Lower lobe of right lung (tissue), 2 donors: ENCODE data around the gene WDR6. TPM values are rescaled to one million over a fixed set of nuclear protein-coding genes. Genes with fewer than 3 reads are reported as not detected.

ENCODE experiments used
- ATAC-seq, 2 donors: fragments of 200-7000 bp; cut with Tn5 transposase; one replicate each; pipeline ENCODE4 v1.9.1; 2020 to 2022; ENCODE audit warnings: mild to moderate bottlenecking in 2 of 2, moderate library complexity in 2 of 2
- DNase-seq: peaks from one replicate; pipeline ENCODE4 v3.0.0-alpha.2; 2020
- H3K27ac ChIP-seq: fragments of 200-600 bp; one replicate; pipeline ENCODE4 v1.8.0; 2022
- H3K27me3 ChIP-seq: fragments of 200-600 bp; one replicate; pipeline ENCODE4 v1.8.0; 2022; ENCODE audit warnings: low read depth
- H3K36me3 ChIP-seq: fragments of 200-600 bp; one replicate; pipeline ENCODE4 v1.8.0; 2022; ENCODE audit warnings: mild to moderate bottlenecking
- H3K4me1 ChIP-seq: fragments of 200-600 bp; one replicate; pipeline ENCODE4 v1.8.0; 2022
- H3K4me3 ChIP-seq: fragments of 200-600 bp; one replicate; pipeline ENCODE4 v1.8.0; 2022; ENCODE audit warnings: mild to moderate bottlenecking
- H3K9me3 ChIP-seq: fragments of 200-600 bp; one replicate; pipeline ENCODE4 v1.8.0; 2022
- intact Hi-C: fragments of 100-400 bp; cut with DNase I; formaldehyde crosslinking; loops from one replicate; pipeline ENCODE4 v1.11.0; 2022
- total RNA-seq: library from RNA; stranded (reverse); fragmentation: NEBNext Ultra II Directional; extraction: Animal tissue kit (Norgen Biotek cat#: 25700); gene quantifications from one replicate; pipeline ENCODE4 v1.2.1, GENCODE V29; 2021
- TF ChIP-seq, protein P1 (sequence below): fragments of 200-600 bp; IDR thresholded peaks from one replicate; pipeline ENCODE4 v1.8.0; 2022; ENCODE audit warnings: antibody characterized with exemption, mild to moderate bottlenecking
- donor health status: DM: no; HTN: yes; CAD: no; lungs with severe emphysema.

The WDR6 gene
- total RNA-seq, 1 donor from 2014 or later, result 157 TPM

- intact Hi-C loops, result no loop called here
- H3K4me1 ChIP-seq, result peaks cover 34% of the 10 kb centered on the region
These were observed 18.0 kb downstream of the WDR6 start for GRCh38 chr3:49025005-49025792.

GRCh38 chr3:49025793-49026520 lies 18.8 kb downstream of the WDR6 start:
- no peak for DNase-seq

More at GRCh38 chr3:49025005-49025792, 18.0 kb downstream of the WDR6 start:
- ATAC-seq (no peak), DNase-seq (no peak)
- Histone ChIP-seq H3K27ac (no peak overlapping the region), H3K4me3 (no peak overlapping the region), H3K9me3 (no peaks in the 10 kb centered on the region), H3K27me3 (no peaks in the 10 kb centered on the region), H3K36me3 (peaks cover 48% of the 10 kb centered on the region)
- TF ChIP-seq, protein P1, sequence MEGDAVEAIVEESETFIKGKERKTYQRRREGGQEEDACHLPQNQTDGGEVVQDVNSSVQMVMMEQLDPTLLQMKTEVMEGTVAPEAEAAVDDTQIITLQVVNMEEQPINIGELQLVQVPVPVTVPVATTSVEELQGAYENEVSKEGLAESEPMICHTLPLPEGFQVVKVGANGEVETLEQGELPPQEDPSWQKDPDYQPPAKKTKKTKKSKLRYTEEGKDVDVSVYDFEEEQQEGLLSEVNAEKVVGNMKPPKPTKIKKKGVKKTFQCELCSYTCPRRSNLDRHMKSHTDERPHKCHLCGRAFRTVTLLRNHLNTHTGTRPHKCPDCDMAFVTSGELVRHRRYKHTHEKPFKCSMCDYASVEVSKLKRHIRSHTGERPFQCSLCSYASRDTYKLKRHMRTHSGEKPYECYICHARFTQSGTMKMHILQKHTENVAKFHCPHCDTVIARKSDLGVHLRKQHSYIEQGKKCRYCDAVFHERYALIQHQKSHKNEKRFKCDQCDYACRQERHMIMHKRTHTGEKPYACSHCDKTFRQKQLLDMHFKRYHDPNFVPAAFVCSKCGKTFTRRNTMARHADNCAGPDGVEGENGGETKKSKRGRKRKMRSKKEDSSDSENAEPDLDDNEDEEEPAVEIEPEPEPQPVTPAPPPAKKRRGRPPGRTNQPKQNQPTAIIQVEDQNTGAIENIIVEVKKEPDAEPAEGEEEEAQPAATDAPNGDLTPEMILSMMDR, result no peak

GRCh38 chr3:49026536-49026935 lies 19.3 kb downstream of the WDR6 start:
- intact Hi-C loops, result no loop called here
- Histone ChIP-seq H3K27me3 (no peaks in the 10 kb centered on the region), H3K4me1 (peaks cover 30% of the 10 kb centered on the region), H3K27ac (no peak overlapping the region), H3K36me3 (peaks cover 62% of the 10 kb centered on the region), H3K4me3 (no peak overlapping the region), H3K9me3 (no peaks in the 10 kb centered on the region)
- DNase-seq (no peak), ATAC-seq (no peak)
- TF ChIP-seq, protein P1, result no peak

More at GRCh38 chr3:49025793-49026520, 18.8 kb downstream of the WDR6 start:
- intact Hi-C loops, result no loop called here
- no peak overlapping the region for H3K27ac ChIP-seq
- no peaks in the 10 kb centered on the region for H3K27me3 ChIP-seq
- peaks cover 30% of the 10 kb centered on the region for H3K4me1 ChIP-seq
- H3K4me3 ChIP-seq, result no peak overlapping the region
- no peaks in the 10 kb centered on the region for H3K9me3 ChIP-seq
- H3K36me3 ChIP-seq, result peaks cover 56% of the 10 kb centered on the region
- TF ChIP-seq, protein P1, result no peak
- ATAC-seq, result no peak

GRCh38 chr3:49027634-49028033 lies 20.4 kb downstream of the WDR6 start:
- ATAC-seq, result no peak
- Histone ChIP-seq H3K27ac (no peak overlapping the region), H3K4me3 (no peak overlapping the region), H3K36me3 (peaks cover 72% of the 10 kb centered on the region), H3K27me3 (no peaks in the 10 kb centered on the region), H3K9me3 (no peaks in the 10 kb centered on the region), H3K4me1 (peaks cover 27% of the 10 kb centered on the region)
- no peak for DNase-seq
- TF ChIP-seq, protein P1, result no peak
- intact Hi-C loops, result no loop called here

DNA sequence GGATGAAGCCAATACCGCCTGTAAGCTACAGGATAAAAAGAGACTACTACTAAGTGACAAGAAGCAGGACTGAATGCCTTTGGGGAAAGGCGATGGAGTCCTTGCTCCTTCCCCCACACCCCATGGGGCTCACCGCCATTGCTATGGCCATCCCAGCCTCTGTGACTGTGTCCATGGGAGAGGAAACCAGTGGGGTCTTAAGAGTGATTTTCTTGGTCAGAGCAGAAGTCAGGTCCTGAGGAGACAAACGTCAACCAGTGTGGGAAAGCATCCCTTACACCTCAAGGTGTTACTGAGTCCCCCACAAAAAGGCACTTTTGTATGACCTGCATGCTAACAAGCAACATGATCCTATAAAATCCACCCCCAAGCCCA lies 21.1 kb downstream of the WDR6 start:
- DNase-seq (no peak), ATAC-seq (no peak)
- TF ChIP-seq, protein P1, result no peak
- H3K27ac ChIP-seq, result peak overlapping the region; percentile 91
- H3K27me3 ChIP-seq, result no peaks in the 10 kb centered on the region
- intact Hi-C loops, result no loop called here
- H3K9me3 ChIP-seq, result no peaks in the 10 kb centered on the region
- H3K4me1 ChIP-seq, result peaks cover 21% of the 10 kb centered on the region
- H3K4me3 ChIP-seq, result peak overlapping the region; percentile 72
- peaks cover 73% of the 10 kb centered on the region for H3K36me3 ChIP-seq
